ENCODE data around the gene HARS2. TPM values are rescaled to one million over a fixed set of nuclear protein-coding genes. Genes with fewer than 3 reads are reported as not detected.
A peak's percentile ranks its signal among the peaks of the same experiment; 100 is the strongest.
"Not testable (repeated sequence)": the region's sequence is repeated elsewhere in the genome, so short reads cannot be mapped to it uniquely, and the experiment has no call there.

Gene HARS2
- total RNA-seq, 1 donor from 2014 or later, result 15.9 TPM

- DNase-seq (ENCODE audit: low spot score), result peak; percentile 93
These were observed 9.2 kb downstream of the HARS2 start, which contains the start of gene ZMAT2 for GRCh38 chr5:140700177-140701144. ZMAT2 (plus strand) TSS chr5:140700447; CDS start chr5:140700461, 14 bp downstream.

DNA sequence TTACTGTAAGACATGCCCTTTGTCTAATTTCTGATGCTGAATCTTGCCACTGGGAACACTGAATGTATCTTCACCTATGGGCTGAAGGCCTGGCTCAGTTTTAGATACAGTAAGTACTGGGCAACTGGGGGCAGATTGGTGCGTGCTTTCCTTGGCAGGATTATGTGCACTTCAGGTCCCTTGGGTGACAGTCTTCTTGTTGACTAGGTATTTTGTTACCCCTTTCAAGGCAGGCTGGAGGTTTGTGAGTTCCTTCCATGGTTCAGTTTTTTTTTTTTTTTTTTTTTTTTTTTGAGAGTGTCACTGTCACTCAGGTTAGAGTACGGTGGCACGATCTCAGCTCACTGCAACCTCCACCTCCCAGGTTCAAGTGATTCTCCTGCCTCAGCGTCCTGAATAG is 16.6 kb downstream of the HARS2 start:
- DNase-seq (ENCODE audit: low spot score), result no peak

- DNase-seq (ENCODE audit: low spot score), result not testable (repeated sequence)
These were observed 17.5 kb downstream of the HARS2 start for GRCh38 chr5:140708787-140709186.

GRCh38 chr5:140710899-140711552 is 19.8 kb downstream of the HARS2 start:
- DNase-seq (ENCODE audit: low spot score), result peak; percentile 93

DNA sequence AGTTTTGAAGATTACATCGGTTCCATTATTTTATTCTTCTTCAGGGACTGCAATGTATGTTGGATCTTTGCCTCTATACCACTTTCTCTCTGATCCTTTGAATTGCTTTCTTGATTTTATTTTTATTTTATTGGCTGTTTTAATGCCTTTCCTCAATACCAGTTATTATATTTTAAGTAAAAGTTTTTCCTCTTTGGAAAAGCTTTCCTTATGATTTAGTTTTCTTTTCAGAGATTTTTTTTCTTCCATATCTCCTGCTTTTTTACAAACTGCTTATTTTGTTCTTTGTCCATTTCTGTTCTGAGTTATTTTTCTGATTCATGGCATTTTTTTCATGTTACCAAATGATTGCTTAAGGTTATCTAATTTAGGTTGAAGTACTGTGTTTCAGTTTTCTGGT is 20.5 kb downstream of the HARS2 start:
- DNase-seq (ENCODE audit: low spot score), result no peak

- no peak for DNase-seq (ENCODE audit: low spot score)
These were observed 22.4 kb downstream of the HARS2 start for GRCh38 chr5:140713562-140714094.

GRCh38 chr5:140716238-140716637 is 25.0 kb downstream of the HARS2 start:
- DNase-seq (ENCODE audit: low spot score), result not testable (repeated sequence)

- no peak for DNase-seq (ENCODE audit: low spot score)
These were observed 27.0 kb downstream of the HARS2 start for GRCh38 chr5:140718266-140718592.

- not testable (repeated sequence) for DNase-seq (ENCODE audit: low spot score)
These were observed 29.5 kb downstream of the HARS2 start for GRCh38 chr5:140720738-140721137.

DNA sequence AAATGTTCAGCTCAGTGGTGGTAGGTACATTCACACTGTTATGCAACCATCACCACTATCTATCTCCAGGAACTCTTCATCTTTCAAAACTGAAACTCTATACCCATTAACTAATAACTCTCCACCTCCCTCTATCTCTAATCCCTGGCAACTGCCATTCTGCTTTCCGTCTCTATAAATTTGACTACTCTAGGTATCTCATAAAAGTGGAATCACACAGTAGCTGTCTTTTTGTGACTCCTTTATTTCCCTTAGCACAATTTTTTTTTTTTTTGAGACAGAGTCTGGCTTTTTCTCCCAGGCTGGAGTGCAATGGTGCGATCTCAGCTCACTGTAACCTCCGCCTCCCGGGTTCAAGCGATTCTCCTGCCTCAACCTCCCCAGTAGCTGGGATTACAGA is 30.1 kb downstream of the HARS2 start:
- DNase-seq (ENCODE audit: low spot score), result not testable (repeated sequence)

DNA sequence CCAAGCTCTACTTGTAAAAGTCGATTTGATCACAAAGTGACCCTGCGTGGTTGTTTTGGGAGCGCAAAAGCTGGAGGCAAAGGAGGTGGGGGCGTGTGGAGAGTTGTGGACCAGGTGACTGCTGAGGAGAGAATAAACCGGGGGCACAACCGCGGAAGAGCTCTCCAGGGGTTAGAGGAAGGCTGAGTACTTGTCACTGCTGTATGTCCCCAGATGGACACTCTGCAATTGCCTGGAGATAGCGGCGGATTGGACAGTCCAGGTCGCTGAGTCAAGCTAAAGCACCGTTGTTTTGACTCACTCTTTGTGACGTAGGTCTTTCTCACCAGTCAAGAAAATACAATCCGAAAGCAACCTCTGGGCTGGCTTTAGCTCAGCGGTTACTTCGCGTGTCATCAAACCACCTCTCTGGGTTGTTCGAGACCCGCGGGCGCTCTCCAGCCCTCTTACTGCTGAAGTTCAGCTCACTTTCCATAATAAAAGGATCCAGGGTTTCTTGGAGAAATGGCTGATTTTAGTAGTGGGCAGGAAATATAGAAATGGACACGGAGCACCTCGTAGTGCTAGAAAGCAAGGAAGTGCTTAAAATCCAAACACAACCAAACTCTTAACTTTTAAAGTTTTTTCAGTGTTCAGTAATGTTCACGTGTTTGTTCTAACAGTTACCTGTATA is 34.7 kb downstream of the HARS2 start:
- no peak for DNase-seq (ENCODE audit: low spot score)

GRCh38 chr5:140733098-140733497 is 41.8 kb downstream of the HARS2 start:
- no peak for DNase-seq (ENCODE audit: low spot score)

DNA sequence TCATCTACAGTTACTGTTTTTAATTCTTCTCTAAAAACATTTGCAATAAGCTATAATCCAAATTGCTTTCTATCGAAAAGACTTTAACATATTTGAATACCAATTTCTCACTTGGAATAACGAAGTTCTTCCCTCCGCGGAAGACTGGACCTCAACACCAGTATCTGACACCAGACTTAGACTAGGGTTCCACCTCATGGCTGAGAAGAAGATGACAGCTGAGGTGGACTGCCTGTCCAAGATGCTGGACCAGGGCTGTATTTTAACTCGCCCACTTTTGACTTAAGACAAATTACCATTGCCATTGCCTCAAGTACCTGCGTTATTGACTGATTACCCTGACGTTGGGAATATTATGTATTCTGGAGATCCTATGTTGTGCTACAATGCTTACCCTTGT is 43.1 kb downstream of the HARS2 start:
- no peak for DNase-seq (ENCODE audit: low spot score)

DNA sequence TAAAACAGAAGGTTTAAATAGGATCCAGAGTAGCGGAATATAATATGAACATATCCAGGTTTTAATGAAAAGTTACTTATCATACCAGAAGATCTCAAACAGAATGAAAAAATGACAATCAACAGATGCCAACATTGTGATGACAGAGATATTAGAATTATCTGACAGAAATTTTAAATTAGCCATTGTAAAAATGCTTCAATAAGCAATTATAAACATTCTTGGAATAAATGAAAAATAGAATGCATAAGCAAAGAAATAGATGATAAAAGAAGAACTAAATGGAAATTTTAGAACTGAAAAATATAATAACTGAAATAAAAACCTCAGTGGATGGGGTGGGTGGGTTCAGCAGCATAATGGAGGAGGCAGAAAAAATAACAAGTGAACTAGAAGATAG is 46.2 kb downstream of the HARS2 start:
- no peak for DNase-seq (ENCODE audit: low spot score)

DNA sequence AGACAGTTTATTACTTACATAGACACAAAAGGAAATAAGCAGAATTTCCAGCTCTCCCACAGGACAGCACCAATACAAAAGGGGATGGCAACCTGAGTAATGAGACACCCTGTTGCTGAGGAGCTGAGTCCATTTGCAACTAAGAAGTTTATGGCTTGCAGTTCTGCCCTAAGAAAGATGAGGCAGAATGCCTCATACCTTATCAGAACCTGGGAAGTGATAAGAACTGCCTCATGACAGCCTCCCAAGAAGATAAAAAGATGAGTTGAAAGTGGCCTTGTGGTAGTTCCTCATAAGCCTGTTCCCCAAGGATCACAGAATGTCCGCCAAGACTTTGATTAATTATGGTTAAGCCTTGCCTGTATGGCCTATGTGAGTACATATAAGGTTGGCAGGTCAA is 50.7 kb downstream of the HARS2 start:
- DNase-seq (ENCODE audit: low spot score), result no peak

Small RNAs within 50 kb of the gene (microRNA-seq; reads per million reads assigned to microRNA genes)
- not detected for gene MIR3655 (ENCODE audit: borderline number of aligned reads)

Other genes starting within 250 kb of the HARS2 start
- 22.5 TPM for gene EIF4EBP3, start 143.8 kb upstream of the HARS2 start, total RNA-seq
- gene SRA1, start 134.0 kb upstream of the HARS2 start, total RNA-seq, result 34.4 TPM
- 21.5 TPM for gene APBB3, start 126.9 kb upstream of the HARS2 start, total RNA-seq
- 71.9 TPM for gene SLC35A4, start 126.6 kb upstream of the HARS2 start, total RNA-seq
- gene CD14, start 58.3 kb upstream of the HARS2 start, total RNA-seq, result 224 TPM
- gene TMCO6, start 52.0 kb upstream of the HARS2 start, total RNA-seq, result 9.6 TPM
- gene NDUFA2, start 43.8 kb upstream of the HARS2 start, total RNA-seq, result 57.3 TPM
- 66.4 TPM for gene IK, start 43.6 kb upstream of the HARS2 start, total RNA-seq
- gene WDR55, start 26.6 kb upstream of the HARS2 start, total RNA-seq, result 23.4 TPM
- gene DND1, start 17.9 kb upstream of the HARS2 start, total RNA-seq, result 1.00 TPM
- 50.7 TPM for gene HARS1, start 85 bp upstream of the HARS2 start, total RNA-seq
- 37.9 TPM for gene ZMAT2, start 9.0 kb downstream of the HARS2 start, total RNA-seq
- not detected for gene PCDHA1, start 94.7 kb downstream of the HARS2 start, total RNA-seq
- gene PCDHA2, start 103.4 kb downstream of the HARS2 start, total RNA-seq, result not detected
- gene PCDHA3, start 109.6 kb downstream of the HARS2 start, total RNA-seq, result 0.29 TPM
- gene PCDHA4, start 115.6 kb downstream of the HARS2 start, total RNA-seq, result 0.32 TPM
- 0.10 TPM for gene PCDHA5, start 130.2 kb downstream of the HARS2 start, total RNA-seq
- 0.32 TPM for gene PCDHA6, start 136.5 kb downstream of the HARS2 start, total RNA-seq
- gene PCDHA7, start 142.8 kb downstream of the HARS2 start, total RNA-seq, result 0.22 TPM
- 0.19 TPM for gene PCDHA8, start 149.7 kb downstream of the HARS2 start, total RNA-seq
- gene PCDHA9, start 156.9 kb downstream of the HARS2 start, total RNA-seq, result 0.22 TPM
- gene PCDHA10, start 164.4 kb downstream of the HARS2 start, total RNA-seq, result 1.8 TPM
- gene PCDHA11, start 177.5 kb downstream of the HARS2 start, total RNA-seq, result 0.26 TPM
- 0.29 TPM for gene PCDHA12, start 183.9 kb downstream of the HARS2 start, total RNA-seq
- 0.58 TPM for gene PCDHA13, start 190.7 kb downstream of the HARS2 start, total RNA-seq
- 0.61 TPM for gene PCDHAC1, start 234.8 kb downstream of the HARS2 start, total RNA-seq

Measured in mesenteric fat pad (tissue), 1 donor.